ENCODE measurements around the gene APBA1. TPM values are rescaled to one million over a fixed set of nuclear protein-coding genes. Genes with fewer than 3 reads are reported as not detected.
A peak's percentile ranks its signal among the peaks of the same experiment; 100 is the strongest.

APBA1 gene
- total and polyA plus RNA-seq, 7 donors, result 0.23 to 4.2 (median 0.81) TPM

GRCh38 chr9:69396759-69397158 lies 275.4 kb downstream of the APBA1 start:
- intact Hi-C loops (cut with DNase I), result no loop called here
- Histone ChIP-seq H3K27ac (peak overlapping the region; percentile 90), H3K9me3 (no peaks in the 10 kb centered on the region), H3K4me3 (no peak overlapping the region), H3K4me1 (peaks cover 26% of the 10 kb centered on the region), H3K27me3 (ENCODE audit: insufficient read depth in 3 of 3, low read length in 2 of 3) (no peaks in the 10 kb centered on the region), H3K36me3 (ENCODE audit: insufficient read depth in 1 of 2, low read depth in 1 of 2) (no peaks in the 10 kb centered on the region)
- DNase-seq, result no peak
- 87 to 100% (median 94%) methylated on average over 2 of the region's 2 CpGs for WGBS, 3 donors
- no peak for ATAC-seq
- TF ChIP-seq, protein P1, sequence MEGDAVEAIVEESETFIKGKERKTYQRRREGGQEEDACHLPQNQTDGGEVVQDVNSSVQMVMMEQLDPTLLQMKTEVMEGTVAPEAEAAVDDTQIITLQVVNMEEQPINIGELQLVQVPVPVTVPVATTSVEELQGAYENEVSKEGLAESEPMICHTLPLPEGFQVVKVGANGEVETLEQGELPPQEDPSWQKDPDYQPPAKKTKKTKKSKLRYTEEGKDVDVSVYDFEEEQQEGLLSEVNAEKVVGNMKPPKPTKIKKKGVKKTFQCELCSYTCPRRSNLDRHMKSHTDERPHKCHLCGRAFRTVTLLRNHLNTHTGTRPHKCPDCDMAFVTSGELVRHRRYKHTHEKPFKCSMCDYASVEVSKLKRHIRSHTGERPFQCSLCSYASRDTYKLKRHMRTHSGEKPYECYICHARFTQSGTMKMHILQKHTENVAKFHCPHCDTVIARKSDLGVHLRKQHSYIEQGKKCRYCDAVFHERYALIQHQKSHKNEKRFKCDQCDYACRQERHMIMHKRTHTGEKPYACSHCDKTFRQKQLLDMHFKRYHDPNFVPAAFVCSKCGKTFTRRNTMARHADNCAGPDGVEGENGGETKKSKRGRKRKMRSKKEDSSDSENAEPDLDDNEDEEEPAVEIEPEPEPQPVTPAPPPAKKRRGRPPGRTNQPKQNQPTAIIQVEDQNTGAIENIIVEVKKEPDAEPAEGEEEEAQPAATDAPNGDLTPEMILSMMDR (IDR thresholded peaks at IDR 0.05), result no peak

- H3K9me3 ChIP-seq, result no peaks in the 10 kb centered on the region
- peak overlapping the region; percentile 90 for H3K27ac ChIP-seq
- H3K27me3 ChIP-seq (ENCODE audit: insufficient read depth in 3 of 3, low read length in 2 of 3), result no peaks in the 10 kb centered on the region
- no peak overlapping the region for H3K4me3 ChIP-seq
- TF ChIP-seq, protein P1 (IDR thresholded peaks at IDR 0.05), result no peak
- 87 to 89% (median 88%) methylated on average over 5 of the region's 5 CpGs for WGBS, 3 donors
- no peaks in the 10 kb centered on the region for H3K36me3 ChIP-seq (ENCODE audit: insufficient read depth in 1 of 2, low read depth in 1 of 2)
- intact Hi-C loops (cut with DNase I), result no loop called here
- DNase-seq (no peak), ATAC-seq (no peak)
- H3K4me1 ChIP-seq, result peaks cover 34% of the 10 kb centered on the region
Observed at GRCh38 chr9:69395718-69396117, 276.5 kb downstream of the APBA1 start.

- ATAC-seq (no peak), DNase-seq (no peak)
- intact Hi-C loops (cut with DNase I), result no loop called here
- H3K9me3 ChIP-seq, result no peaks in the 10 kb centered on the region
- 55 to 70% (median 63%) methylated on average over 6 of the region's 6 CpGs for WGBS, 3 donors
- H3K27ac ChIP-seq, result peak overlapping the region; percentile 76
- H3K27me3 ChIP-seq (ENCODE audit: insufficient read depth in 3 of 3, low read length in 2 of 3), result no peaks in the 10 kb centered on the region
- H3K4me3 ChIP-seq, result no peak overlapping the region
- TF ChIP-seq, protein P1 (IDR thresholded peaks at IDR 0.05), result no peak
- H3K36me3 ChIP-seq (ENCODE audit: insufficient read depth in 1 of 2, low read depth in 1 of 2), result no peaks in the 10 kb centered on the region
- peaks cover 45% of the 10 kb centered on the region for H3K4me1 ChIP-seq
Observed at GRCh38 chr9:69393425-69393824, 278.7 kb downstream of the APBA1 start.

- TF ChIP-seq, protein P1 (IDR thresholded peaks at IDR 0.05), result no peak
- no peak for DNase-seq
- Histone ChIP-seq H3K4me3 (no peak overlapping the region), H3K27ac (peak overlapping the region; percentile 76), H3K27me3 (ENCODE audit: insufficient read depth in 3 of 3, low read length in 2 of 3) (no peaks in the 10 kb centered on the region), H3K4me1 (peaks cover 48% of the 10 kb centered on the region), H3K9me3 (no peaks in the 10 kb centered on the region), H3K36me3 (ENCODE audit: insufficient read depth in 1 of 2, low read depth in 1 of 2) (peaks cover 0 to 4% of the 10 kb centered on the region in 2 donors)
- WGBS, 3 donors, result 30 to 50% (median 42%) methylated on average over 5 of the region's 5 CpGs
- intact Hi-C loops (cut with DNase I), result no loop called here
- peak; percentile 51 to 76 (median 64) for ATAC-seq
Observed at GRCh38 chr9:69392826-69393225, 279.3 kb downstream of the APBA1 start.

GRCh38 chr9:69391946-69392345 lies 280.2 kb downstream of the APBA1 start:
- Histone ChIP-seq H3K27me3 (ENCODE audit: insufficient read depth in 3 of 3, low read length in 2 of 3) (no peaks in the 10 kb centered on the region), H3K27ac (peak overlapping the region; percentile 76), H3K4me1 (peaks cover 48% of the 10 kb centered on the region), H3K36me3 (ENCODE audit: insufficient read depth in 1 of 2, low read depth in 1 of 2) (peaks cover 0 to 12% of the 10 kb centered on the region in 2 donors), H3K9me3 (no peaks in the 10 kb centered on the region), H3K4me3 (no peak overlapping the region)
- ATAC-seq (peak; percentile 56 to 85 (median 67)), DNase-seq (peak in 1 of 2 donors; percentile 62)
- 7 to 10% (median 10%) methylated on average over 7 of the region's 7 CpGs for WGBS, 3 donors
- TF ChIP-seq, protein P1 (IDR thresholded peaks at IDR 0.05), result no peak
- intact Hi-C loops (cut with DNase I), result no loop called here

Measured in psoas muscle (tissue), 8 donors.